H1 (cell line): ENCODE data around the gene PRF1.

ENCODE experiments used
- KDM1A ChIP-seq: fragments of 200-600, 300-600 bp; sonication (generic); IDR thresholded peaks from 2 replicates; pipeline ENCODE4 v1.7.1; 2016; ENCODE audit warnings: mild to moderate bottlenecking, low read length, borderline replicate concordance
- NRF1 ChIP-seq: IDR thresholded peaks from 2 replicates; pipeline ENCODE4 v1.6.1; 2011; ENCODE audit warnings: mild to moderate bottlenecking, low read depth, low read length, improper control_type of control experiment
- POLR2A ChIP-seq, 2 experiments: IDR thresholded peaks; 1 replicate in 1 of 2; 2 replicates in 1 of 2; pipeline ENCODE4 v1.6.1; 2011; ENCODE audit warnings: low read depth in 2 of 2, low read length in 2 of 2, mild to moderate bottlenecking in 2 of 2; ENCODE audit errors: control extremely low read depth in 1 of 2
- RAD21 ChIP-seq, 2 experiments: IDR thresholded peaks in 1 of 2; conservative IDR thresholded peaks in 1 of 2; 2 replicates each; pipeline ENCODE4 v1.6.1; 2011; ENCODE audit warnings: low read depth in 2 of 2, low read length in 2 of 2, improper control_type of control experiment in 1 of 2, inconsistent platforms in 1 of 2, mild to moderate bottlenecking in 1 of 2, moderate library complexity in 1 of 2
- SIX5 ChIP-seq: IDR thresholded peaks from 2 replicates; pipeline ENCODE4 v1.6.1; 2011; ENCODE audit warnings: mild to moderate bottlenecking, low read depth, low read length
- TF ChIP-seq, protein P1 (sequence below), 3 experiments: IDR thresholded peaks; 1 replicate in 2 of 3; 2 replicates in 1 of 3; pipeline versions ENCODE4 v1.5.1 to v1.6.1; 2011; ENCODE audit warnings: low read length in 3 of 3, mild to moderate bottlenecking in 3 of 3, inconsistent platforms in 2 of 3, low read depth in 1 of 3, moderate library complexity in 1 of 3; ENCODE audit not compliant: insufficient read depth in 1 of 3; ENCODE audit errors: control extremely low read depth in 1 of 3
- TF ChIP-seq, protein P2 (sequence below): IDR thresholded peaks from 2 replicates; pipeline ENCODE4 v1.6.1; 2011; ENCODE audit warnings: low read length, improper control_type of control experiment

DNA sequence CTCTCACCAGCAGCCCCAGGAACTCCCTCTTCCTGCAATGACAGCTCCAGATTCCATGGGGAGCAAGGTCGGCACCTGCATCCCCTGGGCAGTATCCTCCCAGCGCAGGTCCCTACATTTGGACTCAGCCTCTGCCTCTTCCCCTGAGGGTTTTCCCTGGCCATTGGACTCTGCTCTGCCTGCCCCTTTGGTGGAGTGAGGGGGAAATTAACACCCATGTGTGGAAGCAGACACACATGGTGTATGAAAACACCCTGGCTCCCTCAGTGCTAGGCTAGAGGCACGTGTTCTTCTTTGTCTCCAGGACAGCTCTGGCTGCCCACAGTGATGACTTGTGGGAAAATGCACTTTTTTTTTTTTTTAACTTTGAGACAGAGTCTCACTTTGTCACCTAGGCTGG lies 8.4 kb downstream of the PRF1 start:
- TF ChIP-seq, protein P1, sequence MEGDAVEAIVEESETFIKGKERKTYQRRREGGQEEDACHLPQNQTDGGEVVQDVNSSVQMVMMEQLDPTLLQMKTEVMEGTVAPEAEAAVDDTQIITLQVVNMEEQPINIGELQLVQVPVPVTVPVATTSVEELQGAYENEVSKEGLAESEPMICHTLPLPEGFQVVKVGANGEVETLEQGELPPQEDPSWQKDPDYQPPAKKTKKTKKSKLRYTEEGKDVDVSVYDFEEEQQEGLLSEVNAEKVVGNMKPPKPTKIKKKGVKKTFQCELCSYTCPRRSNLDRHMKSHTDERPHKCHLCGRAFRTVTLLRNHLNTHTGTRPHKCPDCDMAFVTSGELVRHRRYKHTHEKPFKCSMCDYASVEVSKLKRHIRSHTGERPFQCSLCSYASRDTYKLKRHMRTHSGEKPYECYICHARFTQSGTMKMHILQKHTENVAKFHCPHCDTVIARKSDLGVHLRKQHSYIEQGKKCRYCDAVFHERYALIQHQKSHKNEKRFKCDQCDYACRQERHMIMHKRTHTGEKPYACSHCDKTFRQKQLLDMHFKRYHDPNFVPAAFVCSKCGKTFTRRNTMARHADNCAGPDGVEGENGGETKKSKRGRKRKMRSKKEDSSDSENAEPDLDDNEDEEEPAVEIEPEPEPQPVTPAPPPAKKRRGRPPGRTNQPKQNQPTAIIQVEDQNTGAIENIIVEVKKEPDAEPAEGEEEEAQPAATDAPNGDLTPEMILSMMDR (IDR thresholded peaks at IDR 0.05; ENCODE audit: control extremely low read depth in 1 of 3, insufficient read depth in 1 of 3, low read depth in 1 of 3, low read length in 3 of 3) = no peak
- TF ChIP-seq POLR2A (IDR thresholded peaks at IDR 0.05; ENCODE audit: control extremely low read depth in 1 of 2, low read depth in 2 of 2, low read length in 2 of 2) (no peak), NRF1 (no peak), KDM1A (no peak), RAD21 (IDR thresholded peaks at IDR 0.05 in 1 of 2, conservative IDR thresholded peaks at IDR 0.05 in 1 of 2; ENCODE audit: low read depth in 2 of 2, low read length in 2 of 2) (no peak), SIX5 (no peak)
- TF ChIP-seq, protein P2, sequence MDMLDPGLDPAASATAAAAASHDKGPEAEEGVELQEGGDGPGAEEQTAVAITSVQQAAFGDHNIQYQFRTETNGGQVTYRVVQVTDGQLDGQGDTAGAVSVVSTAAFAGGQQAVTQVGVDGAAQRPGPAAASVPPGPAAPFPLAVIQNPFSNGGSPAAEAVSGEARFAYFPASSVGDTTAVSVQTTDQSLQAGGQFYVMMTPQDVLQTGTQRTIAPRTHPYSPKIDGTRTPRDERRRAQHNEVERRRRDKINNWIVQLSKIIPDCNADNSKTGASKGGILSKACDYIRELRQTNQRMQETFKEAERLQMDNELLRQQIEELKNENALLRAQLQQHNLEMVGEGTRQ = no peak
